GM18520 (cell line): Measurements from ENCODE around the gene CALM1.
"Not testable (repeated sequence)": the region's sequence is repeated elsewhere in the genome, so short reads cannot be mapped to it uniquely, and the experiment has no call there.

Source experiments
- ATAC-seq: cut with Tn5 transposase; IDR thresholded peaks from one replicate; pipeline ENCODE4 v1.9.1; 2021; ENCODE audit not compliant: unreplicated experiment

Gene CALM1

GRCh38 chr14:90383126-90383730, 13.6 kb upstream of the CALM1 start:
- peak; percentile 93 for ATAC-seq

GRCh38 chr14:90383731-90384542, 12.9 kb upstream of the CALM1 start:
- ATAC-seq, result no peak

GRCh38 chr14:90384543-90384911, 12.3 kb upstream of the CALM1 start:
- ATAC-seq, result no peak

GRCh38 chr14:90386321-90386720, 10.5 kb upstream of the CALM1 start:
- ATAC-seq, result no peak

GRCh38 chr14:90387206-90387760, 9.5 kb upstream of the CALM1 start:
- ATAC-seq, result no peak

GRCh38 chr14:90388437-90388836, 8.4 kb upstream of the CALM1 start:
- no peak for ATAC-seq

GRCh38 chr14:90388982-90389381, 7.8 kb upstream of the CALM1 start:
- ATAC-seq, result no peak

GRCh38 chr14:90393966-90394365, 2.9 kb upstream of the CALM1 start:
- no peak for ATAC-seq

- ATAC-seq, result not testable (repeated sequence)
Measured at GRCh38 chr14:90394782-90395181, 2.0 kb upstream of the CALM1 start.

GRCh38 chr14:90397425-90398314, 841 bp downstream of the CALM1 start:
- ATAC-seq, result peak; percentile 2

GRCh38 chr14:90398315-90398839, 1.5 kb downstream of the CALM1 start:
- ATAC-seq, result peak; percentile 16

GRCh38 chr14:90398841-90399540, 2.2 kb downstream of the CALM1 start:
- ATAC-seq, result no peak

GRCh38 chr14:90399541-90400444, 3.0 kb downstream of the CALM1 start:
- peak; percentile 41 for ATAC-seq

GRCh38 chr14:90400904-90401561, 4.2 kb downstream of the CALM1 start:
- no peak for ATAC-seq

GRCh38 chr14:90402016-90402415, 5.2 kb downstream of the CALM1 start:
- no peak for ATAC-seq

GRCh38 chr14:90403065-90403464, 6.2 kb downstream of the CALM1 start:
- ATAC-seq, result no peak

GRCh38 chr14:90405101-90405500, 8.3 kb downstream of the CALM1 start:
- no peak for ATAC-seq

- no peak for ATAC-seq
Measured at GRCh38 chr14:90405755-90406154, 8.9 kb downstream of the CALM1 start.

GRCh38 chr14:90406384-90406798, 9.6 kb downstream of the CALM1 start:
- no peak for ATAC-seq
